GM21717 (cell line): ENCODE results near the gene ARHGEF1.
"Not testable (repeated sequence)": the region's sequence is repeated elsewhere in the genome, so short reads cannot be mapped to it uniquely, and the experiment has no call there.

Experiments used
- ATAC-seq: cut with Tn5 transposase; IDR thresholded peaks from one replicate; pipeline ENCODE4 v1.9.1; 2021; ENCODE audit warnings: mild to moderate bottlenecking, moderate library complexity; ENCODE audit not compliant: unreplicated experiment

Gene ARHGEF1

GRCh38 chr19:41929536-41930071, 46.6 kb downstream of the ARHGEF1 start:
- no peak for ATAC-seq

GRCh38 chr19:41930322-41930722, 47.3 kb downstream of the ARHGEF1 start:
- ATAC-seq, result no peak

DNA sequence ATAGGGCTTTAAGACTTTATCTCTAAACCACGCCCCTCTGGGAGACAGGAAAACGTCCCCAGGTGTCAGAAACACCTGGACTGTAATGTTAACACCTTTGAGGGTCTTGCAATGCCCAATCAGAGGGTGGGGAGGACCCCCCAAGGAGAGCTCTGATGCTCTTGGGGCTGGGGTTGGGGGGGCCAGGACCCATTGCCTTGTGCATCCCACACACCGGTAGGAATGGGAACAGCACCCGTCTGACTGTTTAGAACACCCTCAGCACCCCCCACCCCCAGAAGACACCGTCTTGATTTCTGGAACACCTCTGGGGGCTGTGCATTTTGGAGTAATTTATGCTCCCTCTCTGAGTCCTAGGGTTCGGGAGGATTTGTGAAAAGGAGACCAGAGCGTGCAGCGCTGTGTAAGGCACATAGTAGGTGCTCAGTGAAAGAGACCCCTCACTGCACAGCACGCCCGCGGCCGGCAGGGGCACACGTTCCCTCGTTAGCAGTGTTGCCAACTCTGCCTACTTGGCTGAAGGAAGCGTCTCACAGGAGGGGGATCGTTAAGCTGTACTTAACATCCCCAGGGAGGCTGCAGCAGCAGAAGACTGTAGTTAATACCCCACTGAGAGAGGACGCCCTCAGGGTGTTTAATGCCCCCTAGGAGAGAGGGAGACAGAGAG, 48.1 kb downstream of the ARHGEF1 start:
- no peak for ATAC-seq

DNA sequence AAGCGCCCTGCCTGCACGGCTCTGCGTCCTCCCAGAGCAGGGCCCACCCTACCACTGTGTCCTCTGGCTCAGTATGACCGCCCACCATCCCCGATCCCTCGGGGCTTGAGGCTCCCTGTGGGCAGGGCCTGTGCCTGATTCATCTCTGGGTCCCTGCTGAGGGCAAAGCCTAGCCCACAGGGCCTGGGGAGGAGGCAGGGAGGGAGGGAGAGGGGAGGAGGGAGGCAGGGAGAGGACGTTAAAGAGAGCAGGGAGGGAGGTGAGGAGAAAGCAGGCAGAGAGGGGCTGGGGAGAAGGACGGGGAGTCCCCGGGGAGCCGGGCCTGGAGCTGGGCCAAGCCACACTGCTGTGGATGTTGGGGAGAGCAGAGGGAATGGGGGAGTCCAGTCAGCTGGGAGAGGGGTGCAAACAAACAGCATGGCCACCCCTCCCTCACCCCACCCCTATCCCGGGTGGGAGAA, 49.3 kb downstream of the ARHGEF1 start:
- no peak for ATAC-seq

DNA sequence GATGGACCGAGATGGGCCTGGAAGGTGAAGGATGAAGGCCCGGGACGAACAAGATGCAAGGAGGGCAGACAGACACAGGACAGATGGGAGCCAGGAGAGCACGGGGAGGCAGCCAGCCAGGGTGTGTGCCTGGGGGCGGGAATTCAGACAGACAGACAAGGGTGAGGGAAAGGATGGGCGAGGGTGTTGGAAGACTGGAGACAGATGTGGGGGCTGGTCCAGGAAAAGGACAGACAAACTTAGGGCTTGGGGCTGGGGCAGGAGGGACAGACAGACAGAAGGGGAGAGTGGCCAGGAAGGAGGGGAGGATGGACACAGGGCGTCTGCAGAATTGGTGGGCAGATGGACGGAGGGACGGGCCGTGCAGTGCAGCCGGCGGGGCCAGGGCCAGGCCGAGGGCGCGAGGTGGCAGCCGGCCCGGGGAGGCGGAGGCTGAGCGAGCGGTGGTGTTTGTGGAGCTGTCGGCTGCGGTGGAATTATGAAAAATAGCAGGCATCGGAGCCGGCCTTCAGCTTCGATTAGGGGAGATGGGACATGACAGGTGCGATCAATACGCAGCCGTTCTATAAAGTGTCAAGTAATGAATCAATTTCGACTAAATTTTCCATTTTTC, 49.8 kb downstream of the ARHGEF1 start:
- no peak for ATAC-seq

DNA sequence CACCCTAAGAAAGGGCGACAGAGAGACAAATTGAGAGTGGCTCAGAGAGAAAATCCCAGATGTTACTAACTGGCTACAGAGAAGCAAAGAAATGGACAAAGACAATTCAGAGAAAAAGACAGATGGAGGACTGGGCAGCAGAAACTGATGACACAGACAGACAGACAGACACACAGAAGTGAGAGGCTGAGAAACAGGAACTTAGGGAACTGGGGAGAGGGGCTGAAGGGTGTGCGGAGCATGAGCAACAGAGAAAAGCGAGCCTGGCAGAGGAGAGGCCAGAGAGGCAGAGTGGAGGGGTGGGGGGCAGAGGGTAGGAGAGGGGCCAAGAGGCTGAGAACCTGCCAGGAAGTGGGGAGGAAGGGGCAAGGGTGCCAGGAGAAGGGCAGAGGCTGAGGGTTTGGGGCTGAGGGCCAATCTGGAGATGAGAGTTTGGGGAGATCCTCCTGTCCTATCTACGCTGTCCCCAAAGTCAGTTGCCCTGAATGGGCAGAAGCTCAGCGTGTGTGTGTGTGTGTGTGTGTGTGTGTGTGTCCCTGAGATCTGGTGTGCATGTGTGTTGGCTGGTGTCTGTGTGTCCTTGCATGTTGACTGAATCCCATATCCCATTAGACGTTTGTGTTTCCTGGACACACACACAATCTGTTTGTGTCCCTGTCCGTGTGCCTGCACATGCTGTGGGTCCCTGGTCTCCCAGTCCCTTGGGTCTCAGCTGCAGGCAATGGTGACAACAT, 50.9 kb downstream of the ARHGEF1 start:
- ATAC-seq, result no peak

DNA sequence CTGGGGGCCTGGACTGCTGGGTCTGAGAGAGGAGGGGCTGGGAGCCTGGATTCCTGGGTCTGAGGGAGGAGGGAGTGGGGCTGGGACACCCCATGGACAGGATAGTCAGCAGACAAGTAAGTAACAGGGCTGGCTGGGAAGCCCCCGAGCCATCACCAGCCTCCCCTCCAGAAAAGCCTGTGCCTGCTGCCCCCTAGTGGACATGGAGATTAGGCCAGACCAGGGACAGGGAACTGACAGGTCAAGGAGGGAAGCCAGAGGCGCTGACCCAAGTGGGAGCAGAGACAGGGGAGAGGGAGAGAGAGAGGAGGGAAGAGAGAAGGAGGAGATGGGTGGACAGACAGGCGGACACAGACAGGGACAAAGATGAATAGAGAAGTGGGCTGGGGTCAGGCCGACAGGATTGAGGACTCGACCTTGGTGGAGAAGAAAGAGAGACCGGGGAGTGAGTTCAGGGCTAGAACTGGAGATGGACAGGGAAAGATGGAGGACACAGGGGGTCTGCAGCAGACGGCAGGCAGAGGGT, 51.9 kb downstream of the ARHGEF1 start:
- ATAC-seq, result no peak

DNA sequence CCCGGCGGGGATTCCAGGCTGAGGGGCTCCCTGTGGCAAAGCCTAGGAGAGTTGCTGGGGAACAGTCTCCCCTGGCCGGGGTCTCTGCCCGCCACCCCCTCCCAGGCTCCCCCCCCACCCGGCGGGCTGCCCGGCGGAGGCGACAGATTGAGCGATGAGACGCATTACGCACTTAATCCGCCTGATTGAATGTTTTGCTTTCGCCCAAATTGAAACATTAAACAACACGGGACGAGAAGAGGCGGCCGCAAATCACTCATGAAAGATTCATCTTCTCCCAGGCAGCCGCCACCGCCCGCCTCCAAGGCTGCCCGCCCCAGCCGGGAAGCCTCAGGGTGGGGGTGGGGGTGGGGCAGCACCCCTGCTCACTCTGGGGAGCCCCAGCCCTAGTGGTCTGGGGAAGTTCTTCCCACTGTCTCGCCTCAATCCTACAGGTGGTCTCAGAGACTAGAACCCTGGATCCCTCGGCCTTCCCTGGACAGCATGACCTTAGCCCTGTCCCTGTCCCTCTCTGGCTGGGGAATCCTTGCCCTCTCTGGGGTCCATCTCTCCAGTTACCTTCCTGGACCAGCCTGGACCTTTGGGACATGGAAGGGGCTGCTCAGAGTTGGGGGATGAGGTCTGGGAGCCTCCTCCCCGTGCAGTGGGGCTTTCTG, 52.9 kb downstream of the ARHGEF1 start:
- no peak for ATAC-seq

GRCh38 chr19:41936416-41936850, 53.4 kb downstream of the ARHGEF1 start:
- no peak for ATAC-seq

DNA sequence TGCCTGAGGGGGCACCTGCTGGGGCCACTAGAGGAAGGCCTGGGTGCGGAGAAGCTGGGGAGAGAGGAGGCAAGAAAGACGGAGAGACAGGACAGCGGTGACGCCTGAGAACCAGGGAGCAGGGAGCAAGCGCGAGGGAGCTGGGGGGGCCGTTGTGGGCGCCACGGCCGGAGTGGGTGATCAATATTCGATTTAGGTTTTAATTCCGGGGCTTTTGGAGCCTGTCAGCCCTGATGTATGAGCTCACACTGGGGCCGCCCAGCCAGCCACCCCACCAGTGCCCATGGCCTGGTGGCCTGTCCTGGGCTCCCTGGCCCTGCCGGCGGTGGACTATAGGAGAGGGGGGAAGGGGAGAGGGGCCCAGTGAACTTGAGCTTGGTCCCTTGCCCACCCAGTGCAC, 54.0 kb downstream of the ARHGEF1 start:
- no peak for ATAC-seq

GRCh38 chr19:41937525-41938468, 54.8 kb downstream of the ARHGEF1 start:
- no peak for ATAC-seq

DNA sequence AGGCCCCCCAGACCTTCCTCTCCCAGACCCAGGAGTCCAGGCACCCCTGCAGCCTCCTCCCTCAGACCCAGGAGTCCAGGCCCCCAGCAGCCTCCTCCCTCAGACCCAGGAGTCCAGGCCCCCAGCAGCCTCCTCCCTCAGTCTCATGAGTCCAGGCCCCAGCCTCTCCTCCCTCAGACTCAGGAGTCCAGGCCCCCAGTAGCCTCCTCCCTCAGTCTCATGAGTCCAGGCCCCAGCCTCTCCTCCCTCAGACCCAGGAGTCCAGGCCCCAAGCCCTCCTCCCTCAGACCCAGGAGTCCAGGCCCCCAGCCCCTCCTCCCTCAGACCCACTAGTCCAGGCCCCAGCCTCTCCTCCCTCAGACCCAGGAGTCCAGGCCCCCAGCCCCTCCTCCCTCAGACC, 56.2 kb downstream of the ARHGEF1 start:
- not testable (repeated sequence) for ATAC-seq

DNA sequence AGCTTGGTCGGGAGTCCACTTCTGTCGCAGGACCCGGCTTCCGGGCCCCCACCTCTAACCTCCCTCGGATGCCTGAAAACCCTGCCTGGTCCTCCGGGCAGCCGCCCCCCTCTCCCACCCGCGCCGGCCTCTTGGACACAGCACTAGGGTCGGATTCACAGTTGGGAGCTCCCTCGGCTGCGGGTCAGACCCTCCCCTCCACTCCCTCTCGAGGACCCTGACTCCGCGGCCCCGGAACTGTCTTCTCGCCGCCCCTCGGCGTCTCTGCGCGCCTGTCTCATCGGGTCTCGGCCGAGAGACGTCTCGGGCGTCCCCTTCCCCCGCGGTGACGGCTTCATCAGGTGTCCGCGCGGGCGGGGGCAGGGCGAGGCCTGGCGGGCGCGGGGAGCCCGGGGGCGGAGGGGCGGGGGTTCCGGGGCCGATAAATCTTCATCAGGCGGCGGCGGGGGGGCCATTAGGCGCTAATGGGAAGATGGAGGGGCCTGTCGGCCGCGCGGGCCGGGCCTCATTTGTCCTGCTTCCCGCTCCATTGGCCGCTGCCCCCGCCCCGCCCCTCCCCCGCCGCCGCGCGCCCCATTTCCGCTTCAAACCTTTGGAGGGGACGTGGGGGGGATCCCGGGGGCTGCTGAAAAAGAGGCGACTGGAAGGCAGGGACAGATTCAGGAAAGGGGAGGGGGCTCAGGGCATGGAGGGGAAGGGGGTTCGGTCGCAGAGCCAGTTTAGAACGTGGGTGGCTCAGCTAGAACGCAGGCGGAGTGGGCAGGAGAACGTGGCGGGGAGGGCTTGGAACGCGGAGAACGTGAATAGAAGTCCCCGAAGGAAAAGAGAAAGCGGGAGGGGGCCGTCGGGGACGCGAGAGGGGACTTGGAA, 57.1 kb downstream of the ARHGEF1 start:
- no peak for ATAC-seq

DNA sequence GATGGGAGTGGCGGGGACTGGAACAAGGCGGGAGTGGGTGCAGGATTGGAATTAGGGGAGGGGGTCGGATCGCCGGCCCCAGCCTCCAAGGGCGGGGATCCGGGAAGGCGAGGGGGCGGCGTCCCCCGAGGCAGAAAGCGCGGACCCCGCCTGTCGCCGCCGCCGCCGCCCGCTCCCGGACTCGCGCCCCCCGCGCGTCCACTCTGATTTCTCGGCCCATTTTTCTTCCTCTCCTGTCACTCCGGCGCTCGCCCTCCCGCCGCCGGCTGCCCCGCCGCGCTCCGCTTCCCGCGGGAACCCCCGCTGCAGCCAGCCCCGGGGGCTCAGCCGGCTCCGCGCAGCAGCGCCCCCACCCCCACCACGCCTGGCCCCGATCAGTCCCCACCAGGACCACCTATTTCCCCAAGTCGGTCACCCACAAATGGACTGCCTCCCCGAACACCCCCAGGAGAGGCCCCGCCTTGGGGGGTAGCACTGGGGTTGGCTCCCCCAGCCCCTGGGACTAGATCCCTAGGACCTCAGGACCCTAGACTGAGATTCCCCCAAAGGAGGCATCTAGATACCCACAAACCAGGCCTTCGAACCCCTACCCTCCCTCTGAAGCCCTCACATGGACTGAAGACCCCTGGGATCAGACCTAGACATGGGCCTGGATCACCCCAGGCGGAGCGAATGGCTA, 57.9 kb downstream of the ARHGEF1 start:
- no peak for ATAC-seq

GRCh38 chr19:41941410-41942202, 58.6 kb downstream of the ARHGEF1 start:
- no peak for ATAC-seq

DNA sequence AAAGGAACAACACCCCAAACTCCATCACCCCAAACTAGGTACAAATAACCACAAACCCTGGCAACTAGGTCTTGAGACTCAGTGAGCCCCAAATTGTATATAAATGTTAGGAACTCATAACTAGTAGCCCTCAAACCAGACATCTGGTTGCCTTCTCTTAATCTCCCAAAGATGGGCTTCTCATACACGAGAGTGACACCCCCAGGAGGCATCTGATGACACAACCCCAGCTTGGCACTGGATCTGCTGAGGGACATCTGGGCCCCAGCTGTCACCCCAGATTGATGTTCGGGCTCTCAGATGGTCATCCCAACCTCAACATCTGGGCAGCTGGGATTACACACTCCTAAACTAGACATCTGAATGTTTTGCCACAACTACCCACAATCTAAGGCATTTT, 61.4 kb downstream of the ARHGEF1 start:
- ATAC-seq, result no peak

- peak; percentile 72 for ATAC-seq
These were observed 62.3 kb downstream of the ARHGEF1 start for GRCh38 chr19:41945135-41945766.
